Astrocyte (in vitro differentiated cells and primary cell): ENCODE data around the gene LAMC1. TPM values are rescaled to one million over a fixed set of nuclear protein-coding genes. Genes with fewer than 3 reads are reported as not detected.
A peak's percentile ranks its signal among the peaks of the same experiment; 100 is the strongest.

Experiments
- DNase-seq: peaks from one replicate; pipeline ENCODE4 v3.0.0-alpha.2; 2010; ENCODE audit warnings: low read depth
- FAIRE-seq: peaks from 2 replicates; lab custom pipeline; 2011; peaks lifted over from hg19 to GRCh38; lab: Jason Lieb, UNC
- H2AFZ ChIP-seq: 2 replicates; pipeline ENCODE4 v1.6.0; 2012; ENCODE audit warnings: low read depth, low read length, inconsistent platforms
- H3K27ac ChIP-seq: 2 replicates; pipeline ENCODE4 v1.5.1; 2011; ENCODE audit warnings: low read depth, low read length, inconsistent platforms
- H3K27me3 ChIP-seq: 2 replicates; pipeline ENCODE4 v1.6.0; 2011; ENCODE audit warnings: low read length, inconsistent platforms; ENCODE audit not compliant: insufficient read depth
- H3K36me3 ChIP-seq: 2 replicates; pipeline ENCODE4 v1.5.1; 2011; ENCODE audit warnings: low read length, inconsistent platforms; ENCODE audit not compliant: insufficient read depth
- H3K4me1 ChIP-seq: 2 replicates; pipeline ENCODE4 v1.5.1; 2011; ENCODE audit warnings: low read length, inconsistent platforms; ENCODE audit not compliant: insufficient read depth
- H3K4me2 ChIP-seq: 2 replicates; pipeline ENCODE4 v1.6.0; 2012; ENCODE audit warnings: low read length, inconsistent platforms
- H3K4me3 ChIP-seq: 2 replicates; pipeline ENCODE4 v1.5.1; 2011; ENCODE audit warnings: low read depth, mild to moderate bottlenecking, low read length, inconsistent platforms; ENCODE audit not compliant: insufficient read depth
- H3K79me2 ChIP-seq: 2 replicates; pipeline ENCODE4 v1.6.0; 2012; ENCODE audit warnings: mild to moderate bottlenecking, low read length, inconsistent platforms; ENCODE audit not compliant: insufficient read depth
- H3K9ac ChIP-seq: 2 replicates; pipeline ENCODE4 v1.6.0; 2012; ENCODE audit warnings: mild to moderate bottlenecking, low read length, inconsistent platforms
- H3K9me3 ChIP-seq: 2 replicates; pipeline ENCODE4 v1.5.1; 2012; ENCODE audit warnings: low read depth, mild to moderate bottlenecking, low read length, inconsistent platforms; ENCODE audit not compliant: insufficient read depth
- H4K20me1 ChIP-seq: 2 replicates; pipeline ENCODE4 v1.6.0; 2012; ENCODE audit warnings: low read length, inconsistent platforms; ENCODE audit not compliant: insufficient read depth
- H3K27ac Mint-ChIP-seq: one replicate; pipeline ENCODE4 v1.8.0; 2021; ENCODE audit warnings: mild to moderate bottlenecking, mixed read lengths; ENCODE audit not compliant: unreplicated experiment
- H3K27me3 Mint-ChIP-seq: one replicate; pipeline ENCODE4 v1.8.0; 2021; ENCODE audit warnings: low read depth, mixed read lengths; ENCODE audit not compliant: unreplicated experiment
- H3K36me3 Mint-ChIP-seq: one replicate; pipeline ENCODE4 v1.8.0; 2021; ENCODE audit warnings: low read depth, mixed read lengths; ENCODE audit not compliant: unreplicated experiment
- H3K4me1 Mint-ChIP-seq: one replicate; pipeline ENCODE4 v1.8.0; 2021; ENCODE audit warnings: low read depth, mixed read lengths; ENCODE audit not compliant: unreplicated experiment
- H3K4me3 Mint-ChIP-seq: one replicate; pipeline ENCODE4 v1.8.0; 2021; ENCODE audit warnings: mild to moderate bottlenecking, moderate library complexity, mixed read lengths; ENCODE audit not compliant: unreplicated experiment
- H3K9me3 Mint-ChIP-seq: one replicate; pipeline ENCODE4 v1.8.0; 2021; ENCODE audit warnings: mild to moderate bottlenecking, mixed read lengths; ENCODE audit not compliant: unreplicated experiment
- EZH2 ChIP-seq: IDR thresholded peaks from 2 replicates; pipeline ENCODE4 v1.6.1; 2012; ENCODE audit warnings: mild to moderate bottlenecking, low read length, inconsistent platforms; ENCODE audit not compliant: insufficient read depth
- total RNA-seq: library from RNA; stranded (reverse); gene quantifications from 2 replicates; pipeline ENCODE4 v1.2.1, GENCODE V29; 2021
- TF ChIP-seq, protein P1 (sequence below): IDR thresholded peaks from 2 replicates; pipeline ENCODE4 v1.5.1; 2011; ENCODE audit warnings: low read depth, mild to moderate bottlenecking, inconsistent platforms, low read length, moderate library complexity; ENCODE audit not compliant: insufficient read depth

The LAMC1 gene
- total RNA-seq, 1 donor from 2014 or later: 270 TPM

- no peaks in the 10 kb centered on the region for H3K9me3 Mint-ChIP-seq
- Histone ChIP-seq H3K9me3 (no peaks in the 10 kb centered on the region), H4K20me1 (no peaks in the 10 kb centered on the region), H3K79me2 (no peaks in the 10 kb centered on the region), H2AFZ (no peak overlapping the region), H3K9ac (no peak overlapping the region), H3K4me1 (peaks cover 2% of the 10 kb centered on the region), H3K4me3 (no peak overlapping the region), H3K4me2 (no peak overlapping the region), H3K36me3 (no peaks in the 10 kb centered on the region), H3K27ac (no peak overlapping the region), H3K27me3 (no peaks in the 10 kb centered on the region)
- DNase-seq: no peak
- H3K27ac Mint-ChIP-seq: no peak overlapping the region
- TF ChIP-seq EZH2: no peak
- TF ChIP-seq, protein P1, sequence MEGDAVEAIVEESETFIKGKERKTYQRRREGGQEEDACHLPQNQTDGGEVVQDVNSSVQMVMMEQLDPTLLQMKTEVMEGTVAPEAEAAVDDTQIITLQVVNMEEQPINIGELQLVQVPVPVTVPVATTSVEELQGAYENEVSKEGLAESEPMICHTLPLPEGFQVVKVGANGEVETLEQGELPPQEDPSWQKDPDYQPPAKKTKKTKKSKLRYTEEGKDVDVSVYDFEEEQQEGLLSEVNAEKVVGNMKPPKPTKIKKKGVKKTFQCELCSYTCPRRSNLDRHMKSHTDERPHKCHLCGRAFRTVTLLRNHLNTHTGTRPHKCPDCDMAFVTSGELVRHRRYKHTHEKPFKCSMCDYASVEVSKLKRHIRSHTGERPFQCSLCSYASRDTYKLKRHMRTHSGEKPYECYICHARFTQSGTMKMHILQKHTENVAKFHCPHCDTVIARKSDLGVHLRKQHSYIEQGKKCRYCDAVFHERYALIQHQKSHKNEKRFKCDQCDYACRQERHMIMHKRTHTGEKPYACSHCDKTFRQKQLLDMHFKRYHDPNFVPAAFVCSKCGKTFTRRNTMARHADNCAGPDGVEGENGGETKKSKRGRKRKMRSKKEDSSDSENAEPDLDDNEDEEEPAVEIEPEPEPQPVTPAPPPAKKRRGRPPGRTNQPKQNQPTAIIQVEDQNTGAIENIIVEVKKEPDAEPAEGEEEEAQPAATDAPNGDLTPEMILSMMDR: no peak
- H3K36me3 Mint-ChIP-seq: no peaks in the 10 kb centered on the region
- H3K4me3 Mint-ChIP-seq: no peak overlapping the region
- no peaks in the 10 kb centered on the region for H3K27me3 Mint-ChIP-seq
- FAIRE-seq: no peak
- peaks cover 7% of the 10 kb centered on the region for H3K4me1 Mint-ChIP-seq
Observed at GRCh38 chr1:182995894-182996293, 27.3 kb upstream of the LAMC1 start.

DNA sequence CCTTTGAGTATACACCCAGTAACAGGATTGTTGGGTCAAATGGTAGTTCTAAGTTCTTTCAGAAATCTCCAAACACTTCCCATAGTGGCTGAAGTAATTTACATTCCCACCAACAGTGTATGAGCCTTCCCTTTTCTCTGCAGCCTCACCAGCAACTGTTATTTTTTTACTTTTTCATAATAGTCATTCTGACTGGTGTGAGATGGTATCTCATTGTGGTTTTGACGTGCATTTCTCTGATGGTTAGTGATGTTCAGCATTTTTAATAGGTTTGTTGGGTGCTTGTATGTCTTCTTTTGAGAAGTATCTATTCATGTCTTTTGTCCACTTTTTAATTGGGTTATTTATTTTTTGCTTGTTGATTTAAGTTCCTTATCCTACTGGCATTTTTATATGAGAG is 26.4 kb upstream of the LAMC1 start:
- H3K4me1 ChIP-seq: no peaks in the 10 kb centered on the region
- Mint-ChIP-seq H3K9me3 (no peaks in the 10 kb centered on the region), H3K4me1 (peaks cover 7% of the 10 kb centered on the region), H3K4me3 (no peak overlapping the region), H3K36me3 (no peaks in the 10 kb centered on the region), H3K27me3 (no peaks in the 10 kb centered on the region), H3K27ac (no peak overlapping the region)
- no peak overlapping the region for H3K27ac ChIP-seq
- H3K9ac ChIP-seq: no peak overlapping the region
- no peak overlapping the region for H3K4me2 ChIP-seq
- H3K4me3 ChIP-seq: no peak overlapping the region
- FAIRE-seq: no peak
- no peaks in the 10 kb centered on the region for H4K20me1 ChIP-seq
- no peak overlapping the region for H2AFZ ChIP-seq
- no peaks in the 10 kb centered on the region for H3K36me3 ChIP-seq
- H3K27me3 ChIP-seq: no peaks in the 10 kb centered on the region
- TF ChIP-seq, protein P1: no peak
- no peak for TF ChIP-seq EZH2
- H3K9me3 ChIP-seq: no peaks in the 10 kb centered on the region
- peak; percentile 12 for DNase-seq
- H3K79me2 ChIP-seq: no peaks in the 10 kb centered on the region

- no peak overlapping the region for H3K4me2 ChIP-seq
- DNase-seq (no peak), FAIRE-seq (no peak)
- no peak overlapping the region for H2AFZ ChIP-seq
- Mint-ChIP-seq H3K27me3 (no peaks in the 10 kb centered on the region), H3K27ac (no peak overlapping the region), H3K4me3 (no peak overlapping the region), H3K4me1 (peaks cover 7% of the 10 kb centered on the region), H3K36me3 (no peaks in the 10 kb centered on the region), H3K9me3 (no peaks in the 10 kb centered on the region)
- H4K20me1 ChIP-seq: no peaks in the 10 kb centered on the region
- H3K27ac ChIP-seq: no peak overlapping the region
- no peaks in the 10 kb centered on the region for H3K9me3 ChIP-seq
- H3K4me3 ChIP-seq: no peak overlapping the region
- TF ChIP-seq EZH2: no peak
- TF ChIP-seq, protein P1: no peak
- H3K79me2 ChIP-seq: no peaks in the 10 kb centered on the region
- no peaks in the 10 kb centered on the region for H3K36me3 ChIP-seq
- no peaks in the 10 kb centered on the region for H3K4me1 ChIP-seq
- no peak overlapping the region for H3K9ac ChIP-seq
- H3K27me3 ChIP-seq: no peaks in the 10 kb centered on the region
Observed at GRCh38 chr1:182998482-182998881, 24.7 kb upstream of the LAMC1 start.
